ENCODE measurements around the gene WRAP53. TPM values are rescaled to one million over a fixed set of nuclear protein-coding genes. Genes with fewer than 3 reads are reported as not detected.

Gene WRAP53
- total and polyA plus RNA-seq, 4 donors: 1.8 to 3.3 (median 2.6) TPM

DNA sequence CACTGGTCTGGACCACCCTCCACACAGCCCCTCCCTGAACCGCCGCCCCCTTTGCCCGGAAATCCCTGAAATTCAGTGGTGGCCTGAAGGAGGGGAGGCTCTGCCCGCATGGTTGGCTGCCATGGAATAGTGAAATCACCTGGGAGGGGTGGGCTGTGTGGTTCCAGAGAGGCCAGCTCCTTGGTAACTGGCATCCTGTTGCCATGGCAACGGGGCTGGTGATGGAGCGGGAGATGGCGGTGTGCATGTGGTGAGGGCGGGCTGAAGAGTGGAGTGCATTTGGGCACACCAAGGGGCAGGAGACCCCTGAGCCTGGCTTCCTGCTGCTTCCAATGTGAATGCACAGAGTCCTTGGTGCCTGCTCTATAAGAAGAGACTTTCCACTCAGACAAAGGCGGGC lies 19.2 kb downstream of the WRAP53 start:
- DNase-seq (ENCODE audit: low spot score): no peak
- no peak overlapping the region for H3K4me3 ChIP-seq (ENCODE audit: low read depth in 1 of 3, low read length in 3 of 3)
- H3K36me3 ChIP-seq (ENCODE audit: control insufficient read depth in 4 of 4, insufficient read depth in 3 of 4, low read depth in 1 of 4, low read length in 3 of 4): peaks cover 0 to 3% (median 0%) of the 10 kb centered on the region in 4 donors
- no peak for TF ChIP-seq ATF3 (IDR thresholded peaks at IDR 0.05)
- no peak for TF ChIP-seq CTCF (IDR thresholded peaks at IDR 0.05; ENCODE audit: low read depth, low read length, missing input control)
- TF ChIP-seq JUND (IDR thresholded peaks at IDR 0.05): no peak
- no peak for TF ChIP-seq RXRA (IDR thresholded peaks at IDR 0.05)
- no peak for TF ChIP-seq YY1 (IDR thresholded peaks at IDR 0.05)
- no peak for TF ChIP-seq REST (IDR thresholded peaks at IDR 0.05)
- TF ChIP-seq GABPA (IDR thresholded peaks at IDR 0.05 in 1 of 2, conservative IDR thresholded peaks at IDR 0.05 in 1 of 2): no peak
- TF ChIP-seq TAF1 (conservative IDR thresholded peaks at IDR 0.05): no peak
- no peak for TF ChIP-seq RAD21 (IDR thresholded peaks at IDR 0.05)
- TF ChIP-seq FOXA2 (IDR thresholded peaks at IDR 0.05): no peak
- WGBS: 80% methylated on average over 9 of the region's 9 CpGs
- no peak overlapping the region for H3K9ac ChIP-seq (ENCODE audit: low read depth in 1 of 2, low read length in 2 of 2)
- H3K27me3 ChIP-seq (ENCODE audit: control insufficient read depth in 4 of 4, insufficient read depth in 4 of 4, low read length in 3 of 4): peaks cover 0 to 24% (median 13%) of the 10 kb centered on the region in 4 donors
- no peak overlapping the region for H3K27ac ChIP-seq (ENCODE audit: low read depth in 1 of 2, low read length in 2 of 2)
- H3K4me1 ChIP-seq (ENCODE audit: control insufficient read depth in 4 of 4, insufficient read depth in 4 of 4, low read length in 3 of 4): peaks cover 1 to 6% (median 2%) of the 10 kb centered on the region in 4 donors
- H3K9me3 ChIP-seq (ENCODE audit: control insufficient read depth in 4 of 4, low read length in 3 of 4): no peaks in the 10 kb centered on the region

DNA sequence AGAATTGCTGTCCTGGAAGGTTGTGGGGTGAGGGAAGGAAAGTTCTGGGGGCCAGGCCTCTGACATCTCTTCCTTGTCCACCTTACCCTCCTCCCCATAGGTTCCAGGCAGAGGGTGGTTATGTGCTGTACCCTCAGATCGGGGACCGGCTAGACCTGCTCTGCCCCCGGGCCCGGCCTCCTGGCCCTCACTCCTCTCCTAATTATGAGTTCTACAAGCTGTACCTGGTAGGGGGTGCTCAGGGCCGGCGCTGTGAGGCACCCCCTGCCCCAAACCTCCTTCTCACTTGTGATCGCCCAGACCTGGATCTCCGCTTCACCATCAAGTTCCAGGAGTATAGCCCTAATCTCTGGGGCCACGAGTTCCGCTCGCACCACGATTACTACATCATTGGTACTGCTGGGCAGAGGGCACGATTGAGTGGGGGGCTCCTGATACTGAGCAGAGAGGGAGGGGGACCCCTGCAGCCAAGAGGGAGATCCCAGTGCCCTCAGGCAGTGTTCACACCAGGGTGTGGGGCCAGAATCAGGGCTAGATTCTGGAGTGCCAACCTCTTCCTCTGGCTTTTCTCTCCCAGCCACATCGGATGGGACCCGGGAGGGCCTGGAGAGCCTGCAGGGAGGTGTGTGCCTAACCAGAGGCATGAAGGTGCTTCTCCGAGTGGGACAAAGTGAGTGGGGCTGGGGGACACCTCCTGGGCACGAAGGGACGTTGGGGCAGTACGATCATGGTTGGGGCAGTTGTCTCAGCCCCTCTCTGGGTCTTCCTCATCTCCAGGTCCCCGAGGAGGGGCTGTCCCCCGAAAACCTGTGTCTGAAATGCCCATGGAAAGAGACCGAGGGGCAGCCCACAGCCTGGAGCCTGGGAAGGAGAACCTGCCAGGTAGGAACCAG lies 19.8 kb downstream of the WRAP53 start:
- Histone ChIP-seq H3K4me1 (ENCODE audit: control insufficient read depth in 4 of 4, insufficient read depth in 4 of 4, low read length in 3 of 4) (peaks cover 1 to 6% (median 2%) of the 10 kb centered on the region in 4 donors), H3K27me3 (ENCODE audit: control insufficient read depth in 4 of 4, insufficient read depth in 4 of 4, low read length in 3 of 4) (peaks cover 0 to 24% (median 13%) of the 10 kb centered on the region in 4 donors), H3K27ac (ENCODE audit: low read depth in 1 of 2, low read length in 2 of 2) (no peak overlapping the region), H3K9ac (ENCODE audit: low read depth in 1 of 2, low read length in 2 of 2) (no peak overlapping the region), H3K9me3 (ENCODE audit: control insufficient read depth in 4 of 4, low read length in 3 of 4) (no peaks in the 10 kb centered on the region), H3K4me3 (ENCODE audit: low read depth in 1 of 3, low read length in 3 of 3) (no peak overlapping the region), H3K36me3 (ENCODE audit: control insufficient read depth in 4 of 4, insufficient read depth in 3 of 4, low read depth in 1 of 4, low read length in 3 of 4) (no peaks in the 10 kb centered on the region)
- no peak for TF ChIP-seq MAX (IDR thresholded peaks at IDR 0.05)
- WGBS: 79% methylated on average over 22 of the region's 22 CpGs
- no peak for DNase-seq (ENCODE audit: low spot score)

Data from liver (tissue), 9 donors.